ENCODE data around the gene ZNF469. TPM values are rescaled to one million over a fixed set of nuclear protein-coding genes. Genes with fewer than 3 reads are reported as not detected.

Gene ZNF469
- total and polyA plus RNA-seq, 2 of the 13 experiments (the other 11 are each of a cell fraction or from before 2014, with no cell fraction given) = not detected

DNA sequence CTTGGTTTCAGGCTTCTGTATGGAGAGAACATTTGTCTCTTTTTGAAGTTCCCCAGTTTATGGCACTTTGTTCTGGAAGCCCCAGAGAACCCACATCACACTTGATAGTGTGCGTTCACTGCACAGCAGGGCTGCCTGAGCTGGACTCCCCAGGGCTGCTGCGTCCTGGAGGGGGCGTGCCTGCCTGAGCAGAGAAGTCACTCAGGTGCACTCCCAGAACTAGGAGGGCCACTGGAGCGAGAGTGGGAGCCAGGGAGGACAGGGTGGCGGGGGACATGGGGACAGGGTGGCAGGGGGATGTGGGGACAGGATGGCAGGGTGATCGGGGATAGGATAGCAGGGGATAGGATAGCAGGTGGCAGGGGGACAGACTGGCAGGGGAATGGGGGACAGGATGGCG, 43.9 kb upstream of the ZNF469 start (continued):
- TF ChIP-seq, protein P1, sequence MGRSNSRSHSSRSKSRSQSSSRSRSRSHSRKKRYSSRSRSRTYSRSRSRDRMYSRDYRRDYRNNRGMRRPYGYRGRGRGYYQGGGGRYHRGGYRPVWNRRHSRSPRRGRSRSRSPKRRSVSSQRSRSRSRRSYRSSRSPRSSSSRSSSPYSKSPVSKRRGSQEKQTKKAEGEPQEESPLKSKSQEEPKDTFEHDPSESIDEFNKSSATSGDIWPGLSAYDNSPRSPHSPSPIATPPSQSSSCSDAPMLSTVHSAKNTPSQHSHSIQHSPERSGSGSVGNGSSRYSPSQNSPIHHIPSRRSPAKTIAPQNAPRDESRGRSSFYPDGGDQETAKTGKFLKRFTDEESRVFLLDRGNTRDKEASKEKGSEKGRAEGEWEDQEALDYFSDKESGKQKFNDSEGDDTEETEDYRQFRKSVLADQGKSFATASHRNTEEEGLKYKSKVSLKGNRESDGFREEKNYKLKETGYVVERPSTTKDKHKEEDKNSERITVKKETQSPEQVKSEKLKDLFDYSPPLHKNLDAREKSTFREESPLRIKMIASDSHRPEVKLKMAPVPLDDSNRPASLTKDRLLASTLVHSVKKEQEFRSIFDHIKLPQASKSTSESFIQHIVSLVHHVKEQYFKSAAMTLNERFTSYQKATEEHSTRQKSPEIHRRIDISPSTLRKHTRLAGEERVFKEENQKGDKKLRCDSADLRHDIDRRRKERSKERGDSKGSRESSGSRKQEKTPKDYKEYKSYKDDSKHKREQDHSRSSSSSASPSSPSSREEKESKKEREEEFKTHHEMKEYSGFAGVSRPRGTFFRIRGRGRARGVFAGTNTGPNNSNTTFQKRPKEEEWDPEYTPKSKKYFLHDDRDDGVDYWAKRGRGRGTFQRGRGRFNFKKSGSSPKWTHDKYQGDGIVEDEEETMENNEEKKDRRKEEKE (IDR thresholded peaks at IDR 0.05) = no peak
- TF ChIP-seq GABPA (IDR thresholded peaks at IDR 0.05; ENCODE audit: low read depth, low read length) (no peak), GABPA (CRISPR knock-in tag; IDR thresholded peaks at IDR 0.05; ENCODE audit: low read depth) (no peak)

DNA sequence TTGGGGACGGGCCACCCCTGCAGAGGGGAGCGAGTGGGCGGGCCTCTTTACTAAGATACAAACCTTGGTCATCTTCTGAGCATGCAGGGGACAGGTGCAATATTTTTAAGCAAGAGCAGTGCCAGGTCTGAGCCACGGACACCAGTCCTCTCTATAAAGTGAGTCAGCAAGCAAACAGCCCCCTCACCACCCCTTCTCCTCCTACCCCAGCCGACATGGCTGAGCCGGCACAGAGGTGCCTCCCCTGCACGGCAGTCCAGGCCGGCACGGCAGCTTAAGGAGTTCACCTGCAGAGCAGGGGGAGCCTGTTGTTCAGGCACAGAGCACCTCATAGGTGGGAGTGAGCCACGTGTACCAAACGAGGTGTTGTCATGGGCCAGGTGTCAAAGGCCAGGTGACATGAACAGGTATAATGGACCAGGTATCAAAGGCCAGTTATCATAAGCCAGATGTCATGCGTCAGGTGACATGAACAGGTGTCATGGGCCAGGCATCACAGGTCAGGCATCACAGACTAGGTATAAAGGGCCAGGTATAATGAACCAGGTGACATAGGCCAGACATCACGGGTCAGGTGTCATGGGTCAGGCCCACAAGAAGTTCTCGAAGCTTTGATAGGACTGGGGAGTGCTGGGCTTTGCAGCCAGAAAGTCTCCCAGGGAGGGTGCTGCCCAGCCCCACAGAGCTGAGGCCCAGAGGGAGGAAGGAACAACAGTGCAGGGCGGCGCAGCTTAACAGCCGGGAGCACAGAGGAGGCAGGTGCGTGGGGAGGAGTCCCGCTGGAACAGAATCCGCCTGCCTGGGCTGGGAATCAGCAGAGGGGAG, 42.6 kb upstream of the ZNF469 start:
- H3K27ac ChIP-seq (ENCODE audit: extremely low read length, insufficient read depth, low read length) = no peak overlapping the region
- peaks cover 3 to 34% of the 10 kb centered on the region in 2 experiments; a peak in 3 of 5 replicates for H3K27me3 ChIP-seq (ENCODE audit: control insufficient read depth in 1 of 2, insufficient read depth in 2 of 2, low read length in 2 of 2)
- POLR2A ChIA-PET = no interaction called here
- no peaks in the 10 kb centered on the region; the same call in 1 of the 2 replicates for H4K20me1 ChIP-seq (ENCODE audit: insufficient read depth, low read length)
- CTCF ChIA-PET (ENCODE audit: low intra/inter-chr PET ratio, low total read pairs) = no interaction called here
- in situ Hi-C loops (cut with HindIII; ENCODE audit: extremely low pct_ligation_motif_present, low pct_unique_long_range_greater_than_20kb) (no loop called here), intact Hi-C loops (cut with micrococcal nuclease; ENCODE audit: unreplicated experiment) (no loop called here)
- H3K79me2 ChIP-seq (ENCODE audit: insufficient read depth, low read length) = no peaks in the 10 kb centered on the region
- peaks cover 7% of the 10 kb centered on the region; the same call in 1 of the 2 replicates for H3K9me3 ChIP-seq (ENCODE audit: low read length)
- no peak overlapping the region for H2AFZ ChIP-seq (ENCODE audit: low read length)
- ATAC-seq (no peak; the same call in 2 of the 3 replicates), DNase-seq (ENCODE audit: low spot score) (no peak), FAIRE-seq (no peak)
- H3K4me2 ChIP-seq (ENCODE audit: low read depth, low read length) = no peak overlapping the region
- H3K4me1 ChIP-seq (ENCODE audit: insufficient read depth, low read length) = no peaks in the 10 kb centered on the region
- 6% methylated on average over 12 of the region's 20 CpGs for WGBS (ENCODE audit: low lambda C conversion rate)
- no peak overlapping the region for H3K4me3 ChIP-seq (replicated peaks in 1 of 3; ENCODE audit: insufficient read depth in 1 of 3, low read depth in 2 of 3, low read length in 3 of 3)
- H3K9ac ChIP-seq (ENCODE audit: insufficient read depth, low read depth, low read length) = no peak overlapping the region
- no peaks in the 10 kb centered on the region for H3K36me3 ChIP-seq (replicated peaks in 1 of 2; ENCODE audit: control insufficient read depth in 1 of 2, insufficient read depth in 2 of 2, low read length in 2 of 2)
- no TSS peak for BruUV-seq (replicated peaks)
- TF ChIP-seq MYC (CRISPR knock-in tag; IDR thresholded peaks at IDR 0.05; ENCODE audit: borderline replicate concordance) (no peak), KLF15 (CRISPR knock-in tag; IDR thresholded peaks at IDR 0.05; ENCODE audit: borderline replicate concordance) (no peak), NCOA5 (CRISPR knock-in tag; IDR thresholded peaks at IDR 0.05) (no peak), ZNF546 (CRISPR knock-in tag; conservative IDR thresholded peaks at IDR 0.05) (no peak), SP5 (CRISPR knock-in tag; IDR thresholded peaks at IDR 0.05; ENCODE audit: borderline replicate concordance, low read depth) (no peak), FOXK1 (CRISPR knock-in tag; IDR thresholded peaks at IDR 0.05; ENCODE audit: borderline replicate concordance, low read depth) (no peak), ZNF263 (CRISPR knock-in tag; IDR thresholded peaks at IDR 0.05) (peak; percentile 76), TSC22D2 (CRISPR knock-in tag; IDR thresholded peaks at IDR 0.05; ENCODE audit: borderline replicate concordance) (no peak)
- TF ChIP-seq, protein P2, sequence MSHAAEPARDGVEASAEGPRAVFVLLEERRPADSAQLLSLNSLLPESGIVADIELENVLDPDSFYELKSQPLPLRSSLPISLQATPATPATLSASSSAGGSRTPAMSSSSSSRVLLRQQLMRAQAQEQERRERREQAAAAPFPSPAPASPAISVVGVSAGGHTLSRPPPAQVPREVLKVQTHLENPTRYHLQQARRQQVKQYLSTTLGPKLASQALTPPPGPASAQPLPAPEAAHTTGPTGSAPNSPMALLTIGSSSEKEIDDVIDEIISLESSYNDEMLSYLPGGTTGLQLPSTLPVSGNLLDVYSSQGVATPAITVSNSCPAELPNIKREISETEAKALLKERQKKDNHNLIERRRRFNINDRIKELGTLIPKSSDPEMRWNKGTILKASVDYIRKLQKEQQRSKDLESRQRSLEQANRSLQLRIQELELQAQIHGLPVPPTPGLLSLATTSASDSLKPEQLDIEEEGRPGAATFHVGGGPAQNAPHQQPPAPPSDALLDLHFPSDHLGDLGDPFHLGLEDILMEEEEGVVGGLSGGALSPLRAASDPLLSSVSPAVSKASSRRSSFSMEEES (CRISPR knock-in tag; IDR thresholded peaks at IDR 0.05) = no peak
- TF ChIP-seq, protein P3, sequence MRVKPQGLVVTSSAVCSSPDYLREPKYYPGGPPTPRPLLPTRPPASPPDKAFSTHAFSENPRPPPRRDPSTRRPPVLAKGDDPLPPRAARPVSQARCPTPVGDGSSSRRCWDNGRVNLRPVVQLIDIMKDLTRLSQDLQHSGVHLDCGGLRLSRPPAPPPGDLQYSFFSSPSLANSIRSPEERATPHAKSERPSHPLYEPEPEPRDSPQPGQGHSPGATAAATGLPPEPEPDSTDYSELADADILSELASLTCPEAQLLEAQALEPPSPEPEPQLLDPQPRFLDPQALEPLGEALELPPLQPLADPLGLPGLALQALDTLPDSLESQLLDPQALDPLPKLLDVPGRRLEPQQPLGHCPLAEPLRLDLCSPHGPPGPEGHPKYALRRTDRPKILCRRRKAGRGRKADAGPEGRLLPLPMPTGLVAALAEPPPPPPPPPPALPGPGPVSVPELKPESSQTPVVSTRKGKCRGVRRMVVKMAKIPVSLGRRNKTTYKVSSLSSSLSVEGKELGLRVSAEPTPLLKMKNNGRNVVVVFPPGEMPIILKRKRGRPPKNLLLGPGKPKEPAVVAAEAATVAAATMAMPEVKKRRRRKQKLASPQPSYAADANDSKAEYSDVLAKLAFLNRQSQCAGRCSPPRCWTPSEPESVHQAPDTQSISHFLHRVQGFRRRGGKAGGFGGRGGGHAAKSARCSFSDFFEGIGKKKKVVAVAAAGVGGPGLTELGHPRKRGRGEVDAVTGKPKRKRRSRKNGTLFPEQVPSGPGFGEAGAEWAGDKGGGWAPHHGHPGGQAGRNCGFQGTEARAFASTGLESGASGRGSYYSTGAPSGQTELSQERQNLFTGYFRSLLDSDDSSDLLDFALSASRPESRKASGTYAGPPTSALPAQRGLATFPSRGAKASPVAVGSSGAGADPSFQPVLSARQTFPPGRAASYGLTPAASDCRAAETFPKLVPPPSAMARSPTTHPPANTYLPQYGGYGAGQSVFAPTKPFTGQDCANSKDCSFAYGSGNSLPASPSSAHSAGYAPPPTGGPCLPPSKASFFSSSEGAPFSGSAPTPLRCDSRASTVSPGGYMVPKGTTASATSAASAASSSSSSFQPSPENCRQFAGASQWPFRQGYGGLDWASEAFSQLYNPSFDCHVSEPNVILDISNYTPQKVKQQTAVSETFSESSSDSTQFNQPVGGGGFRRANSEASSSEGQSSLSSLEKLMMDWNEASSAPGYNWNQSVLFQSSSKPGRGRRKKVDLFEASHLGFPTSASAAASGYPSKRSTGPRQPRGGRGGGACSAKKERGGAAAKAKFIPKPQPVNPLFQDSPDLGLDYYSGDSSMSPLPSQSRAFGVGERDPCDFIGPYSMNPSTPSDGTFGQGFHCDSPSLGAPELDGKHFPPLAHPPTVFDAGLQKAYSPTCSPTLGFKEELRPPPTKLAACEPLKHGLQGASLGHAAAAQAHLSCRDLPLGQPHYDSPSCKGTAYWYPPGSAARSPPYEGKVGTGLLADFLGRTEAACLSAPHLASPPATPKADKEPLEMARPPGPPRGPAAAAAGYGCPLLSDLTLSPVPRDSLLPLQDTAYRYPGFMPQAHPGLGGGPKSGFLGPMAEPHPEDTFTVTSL (CRISPR knock-in tag; IDR thresholded peaks at IDR 0.05; ENCODE audit: borderline replicate concordance) = no peak
